Ectodermal cell (in vitro differentiated cells): ENCODE measurements around the gene TSPAN18.

ENCODE experiments used
- H3K27ac ChIP-seq: 2 replicates; pipeline ENCODE4 v1.7.0; 2013; ENCODE audit warnings: mild to moderate bottlenecking, low read depth, low read length; ENCODE audit not compliant: insufficient read depth, poor library complexity, severe bottlenecking
- H3K27me3 ChIP-seq: 2 replicates; pipeline ENCODE4 v1.7.0; 2013; ENCODE audit warnings: mild to moderate bottlenecking, low read length; ENCODE audit not compliant: insufficient read depth, control insufficient read depth, poor library complexity, severe bottlenecking
- H3K36me3 ChIP-seq: one replicate; pipeline ENCODE4 v1.7.0; 2013; ENCODE audit warnings: low read length; ENCODE audit not compliant: control insufficient read depth, insufficient read depth
- H3K4me1 ChIP-seq: one replicate; pipeline ENCODE4 v1.7.0; 2013; ENCODE audit warnings: low read length; ENCODE audit not compliant: control insufficient read depth, insufficient read depth
- H3K4me3 ChIP-seq: 2 replicates; pipeline ENCODE4 v1.7.0; 2013; ENCODE audit warnings: low read depth, low read length, control low read depth; ENCODE audit not compliant: insufficient read depth
- H3K9me3 ChIP-seq: 2 replicates; pipeline ENCODE4 v1.7.0; 2013; ENCODE audit warnings: mild to moderate bottlenecking, low read length, moderate library complexity; ENCODE audit not compliant: control insufficient read depth
- WGBS, 2 experiments: methylation state at CpG; one replicate each; pipeline ENCODE4 v1.1.7; 2013; ENCODE audit warnings: missing lambda C conversion rate in 2 of 2; 5-methylcytosine and 5-hydroxymethylcytosine counted together

TSPAN18 gene

GRCh38 chr11:44920451-44920850, 193.7 kb downstream of the TSPAN18 start:
- no peak overlapping the region for H3K27ac ChIP-seq
- no peaks in the 10 kb centered on the region for H3K36me3 ChIP-seq
- H3K27me3 ChIP-seq: no peaks in the 10 kb centered on the region
- no peaks in the 10 kb centered on the region for H3K4me1 ChIP-seq
- no peaks in the 10 kb centered on the region for H3K9me3 ChIP-seq
- no peak overlapping the region for H3K4me3 ChIP-seq
- 85 to 86% methylated on average over 7 of the region's 7 CpGs for WGBS, 2 experiments

- Histone ChIP-seq H3K36me3 (no peaks in the 10 kb centered on the region), H3K4me1 (no peaks in the 10 kb centered on the region), H3K4me3 (no peak overlapping the region), H3K27ac (no peak overlapping the region), H3K9me3 (no peaks in the 10 kb centered on the region), H3K27me3 (no peaks in the 10 kb centered on the region)
- 94% methylated on average over 7 of the region's 7 CpGs for WGBS, 2 experiments
Observed at GRCh38 chr11:44923115-44923514, 196.4 kb downstream of the TSPAN18 start.

GRCh38 chr11:44923806-44924205, 197.0 kb downstream of the TSPAN18 start:
- Histone ChIP-seq H3K27me3 (no peaks in the 10 kb centered on the region), H3K4me1 (peaks cover 2% of the 10 kb centered on the region), H3K9me3 (no peaks in the 10 kb centered on the region), H3K4me3 (no peak overlapping the region), H3K27ac (no peak overlapping the region), H3K36me3 (no peaks in the 10 kb centered on the region)
- WGBS, 2 experiments: 94 to 97% methylated on average over 3 of the region's 3 CpGs

- Histone ChIP-seq H3K4me1 (peaks cover 14% of the 10 kb centered on the region), H3K4me3 (no peak overlapping the region)
- 87 to 89% methylated on average over 8 of the region's 8 CpGs for WGBS, 2 experiments
Observed at GRCh38 chr11:44926036-44926435, 199.3 kb downstream of the TSPAN18 start.

GRCh38 chr11:44927174-44927661, 200.5 kb downstream of the TSPAN18 start:
- Histone ChIP-seq H3K4me1 (peaks cover 18% of the 10 kb centered on the region), H3K4me3 (no peak overlapping the region), H3K36me3 (no peaks in the 10 kb centered on the region), H3K27me3 (no peaks in the 10 kb centered on the region), H3K27ac (no peak overlapping the region), H3K9me3 (no peaks in the 10 kb centered on the region)
- WGBS, 2 experiments: 34 to 36% methylated on average over 16 of the region's 16 CpGs

More at GRCh38 chr11:44926036-44926435, 199.3 kb downstream of the TSPAN18 start:
- H3K27ac ChIP-seq: no peak overlapping the region
- H3K9me3 ChIP-seq: no peaks in the 10 kb centered on the region
- no peaks in the 10 kb centered on the region for H3K27me3 ChIP-seq
- H3K36me3 ChIP-seq: no peaks in the 10 kb centered on the region

GRCh38 chr11:44928144-44928543, 201.4 kb downstream of the TSPAN18 start:
- H3K9me3 ChIP-seq: no peaks in the 10 kb centered on the region
- no peaks in the 10 kb centered on the region for H3K27me3 ChIP-seq
- WGBS, 2 experiments: 91 to 96% methylated on average over 4 of the region's 4 CpGs
- H3K4me1 ChIP-seq: peaks cover 18% of the 10 kb centered on the region
- H3K27ac ChIP-seq: no peak overlapping the region
- H3K4me3 ChIP-seq: no peak overlapping the region
- H3K36me3 ChIP-seq: no peaks in the 10 kb centered on the region

- 69 to 70% methylated on average over 4 of the region's 4 CpGs for WGBS, 2 experiments
- H3K4me3 ChIP-seq: no peak overlapping the region
- H3K9me3 ChIP-seq: no peaks in the 10 kb centered on the region
- H3K27me3 ChIP-seq: no peaks in the 10 kb centered on the region
- peaks cover 18% of the 10 kb centered on the region for H3K4me1 ChIP-seq
- no peaks in the 10 kb centered on the region for H3K36me3 ChIP-seq
- no peak overlapping the region for H3K27ac ChIP-seq
Observed at GRCh38 chr11:44928816-44929215, 202.1 kb downstream of the TSPAN18 start.

- 69 to 72% methylated on average over 13 of the region's 13 CpGs for WGBS, 2 experiments
- H3K9me3 ChIP-seq: no peaks in the 10 kb centered on the region
- H3K27me3 ChIP-seq: no peaks in the 10 kb centered on the region
- H3K4me3 ChIP-seq: no peak overlapping the region
- no peaks in the 10 kb centered on the region for H3K36me3 ChIP-seq
- H3K4me1 ChIP-seq: peaks cover 18% of the 10 kb centered on the region
- H3K27ac ChIP-seq: no peak overlapping the region
Observed at GRCh38 chr11:44930588-44931302, 204.0 kb downstream of the TSPAN18 start.

GRCh38 chr11:44931466-44931865, 204.7 kb downstream of the TSPAN18 start:
- no peaks in the 10 kb centered on the region for H3K9me3 ChIP-seq
- WGBS, 2 experiments: 66 to 84% methylated on average over 3 of the region's 3 CpGs
- peaks cover 18% of the 10 kb centered on the region for H3K4me1 ChIP-seq
- H3K36me3 ChIP-seq: no peaks in the 10 kb centered on the region
- H3K4me3 ChIP-seq: no peak overlapping the region
- H3K27ac ChIP-seq: no peak overlapping the region
- H3K27me3 ChIP-seq: no peaks in the 10 kb centered on the region

GRCh38 chr11:44934110-44934509, 207.3 kb downstream of the TSPAN18 start:
- WGBS, 2 experiments: 96 to 99% methylated on average over 2 of the region's 2 CpGs
- no peaks in the 10 kb centered on the region for H3K36me3 ChIP-seq

More at GRCh38 chr11:44934110-44934509, 207.3 kb downstream of the TSPAN18 start:
- H3K4me3 ChIP-seq: no peak overlapping the region
- no peak overlapping the region for H3K27ac ChIP-seq
- H3K4me1 ChIP-seq: peaks cover 21% of the 10 kb centered on the region
- H3K27me3 ChIP-seq: no peaks in the 10 kb centered on the region
- H3K9me3 ChIP-seq: no peaks in the 10 kb centered on the region
